H1 (cell line): ENCODE results near the gene SLX1A.

Experiments
- EZH2 ChIP-seq: fragments of 200-600 bp; sonication (generic); IDR thresholded peaks from 2 replicates; pipeline ENCODE4 v1.7.1; 2012; ENCODE audit warnings: low read depth, mild to moderate bottlenecking, moderate library complexity, low read length, inconsistent platforms; ENCODE audit not compliant: severe bottlenecking
- RAD21 ChIP-seq, 2 experiments: IDR thresholded peaks in 1 of 2; conservative IDR thresholded peaks in 1 of 2; 2 replicates each; pipeline ENCODE4 v1.6.1; 2011; ENCODE audit warnings: low read depth in 2 of 2, low read length in 2 of 2, improper control_type of control experiment in 1 of 2, inconsistent platforms in 1 of 2, mild to moderate bottlenecking in 1 of 2, moderate library complexity in 1 of 2
- SIRT6 ChIP-seq: IDR thresholded peaks from one replicate; pipeline ENCODE4 v1.7.1; 2012; ENCODE audit warnings: low read length, inconsistent platforms
- TAF1 ChIP-seq: IDR thresholded peaks from 2 replicates; pipeline ENCODE4 v1.6.1; 2011; ENCODE audit warnings: mild to moderate bottlenecking, low read depth, low read length
- TF ChIP-seq, protein P1 (sequence below), 3 experiments: IDR thresholded peaks; 1 replicate in 2 of 3; 2 replicates in 1 of 3; pipeline versions ENCODE4 v1.5.1 to v1.6.1; 2011; ENCODE audit warnings: low read length in 3 of 3, mild to moderate bottlenecking in 3 of 3, inconsistent platforms in 2 of 3, low read depth in 1 of 3, moderate library complexity in 1 of 3; ENCODE audit not compliant: insufficient read depth in 1 of 3; ENCODE audit errors: control extremely low read depth in 1 of 3

GRCh38 chr16:30184096-30184890, 9.4 kb upstream of the SLX1A start:
- TF ChIP-seq EZH2 (no peak), RAD21 (IDR thresholded peaks at IDR 0.05 in 1 of 2, conservative IDR thresholded peaks at IDR 0.05 in 1 of 2; ENCODE audit: low read depth in 2 of 2, low read length in 2 of 2) (no peak), SIRT6 (no peak), TAF1 (no peak)
- TF ChIP-seq, protein P1, sequence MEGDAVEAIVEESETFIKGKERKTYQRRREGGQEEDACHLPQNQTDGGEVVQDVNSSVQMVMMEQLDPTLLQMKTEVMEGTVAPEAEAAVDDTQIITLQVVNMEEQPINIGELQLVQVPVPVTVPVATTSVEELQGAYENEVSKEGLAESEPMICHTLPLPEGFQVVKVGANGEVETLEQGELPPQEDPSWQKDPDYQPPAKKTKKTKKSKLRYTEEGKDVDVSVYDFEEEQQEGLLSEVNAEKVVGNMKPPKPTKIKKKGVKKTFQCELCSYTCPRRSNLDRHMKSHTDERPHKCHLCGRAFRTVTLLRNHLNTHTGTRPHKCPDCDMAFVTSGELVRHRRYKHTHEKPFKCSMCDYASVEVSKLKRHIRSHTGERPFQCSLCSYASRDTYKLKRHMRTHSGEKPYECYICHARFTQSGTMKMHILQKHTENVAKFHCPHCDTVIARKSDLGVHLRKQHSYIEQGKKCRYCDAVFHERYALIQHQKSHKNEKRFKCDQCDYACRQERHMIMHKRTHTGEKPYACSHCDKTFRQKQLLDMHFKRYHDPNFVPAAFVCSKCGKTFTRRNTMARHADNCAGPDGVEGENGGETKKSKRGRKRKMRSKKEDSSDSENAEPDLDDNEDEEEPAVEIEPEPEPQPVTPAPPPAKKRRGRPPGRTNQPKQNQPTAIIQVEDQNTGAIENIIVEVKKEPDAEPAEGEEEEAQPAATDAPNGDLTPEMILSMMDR (IDR thresholded peaks at IDR 0.05; ENCODE audit: control extremely low read depth in 1 of 3, insufficient read depth in 1 of 3, low read depth in 1 of 3, low read length in 3 of 3): no peak
